GM21737 (cell line): Measurements from ENCODE around the gene PLCB4.

Experiments used
- ATAC-seq: cut with Tn5 transposase; IDR thresholded peaks from one replicate; pipeline ENCODE4 v1.9.1; 2021; ENCODE audit warnings: mild to moderate bottlenecking, moderate library complexity; ENCODE audit not compliant: unreplicated experiment

The PLCB4 gene

DNA sequence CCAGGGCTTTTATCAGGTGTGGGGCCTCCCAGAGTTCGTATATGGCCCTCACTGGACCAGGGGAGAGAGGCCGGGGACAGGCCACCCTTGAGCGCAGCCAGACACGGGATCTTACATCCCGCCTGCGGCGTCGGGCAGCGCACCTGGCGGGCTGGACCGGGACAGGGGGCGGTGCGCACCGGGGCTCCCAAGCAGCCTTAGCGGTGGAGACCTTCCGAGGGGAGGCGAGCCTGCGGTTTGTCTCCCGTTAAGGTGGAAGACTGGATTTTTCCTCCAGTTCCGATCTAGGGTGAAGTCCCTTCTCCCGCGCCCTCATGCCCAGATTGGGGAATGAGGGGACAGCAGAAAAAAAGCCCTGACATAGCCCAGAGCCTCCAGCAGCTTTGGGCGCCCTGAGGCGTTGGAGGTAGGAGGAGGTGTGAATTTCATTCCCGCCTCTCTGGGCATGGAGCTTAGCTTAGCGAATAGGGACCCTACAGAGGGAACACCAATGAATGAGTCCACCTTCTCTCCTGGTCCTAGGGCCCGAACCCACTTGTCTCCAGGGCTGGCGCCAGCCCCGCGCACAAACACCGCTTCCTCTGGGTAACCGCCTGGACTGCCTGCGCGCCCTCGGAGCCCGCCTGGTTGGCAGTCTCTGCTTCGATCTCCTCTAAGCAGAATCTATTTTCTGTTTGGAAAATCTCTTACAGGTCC is 438.8 kb downstream of the PLCB4 start:
- ATAC-seq: no peak

DNA sequence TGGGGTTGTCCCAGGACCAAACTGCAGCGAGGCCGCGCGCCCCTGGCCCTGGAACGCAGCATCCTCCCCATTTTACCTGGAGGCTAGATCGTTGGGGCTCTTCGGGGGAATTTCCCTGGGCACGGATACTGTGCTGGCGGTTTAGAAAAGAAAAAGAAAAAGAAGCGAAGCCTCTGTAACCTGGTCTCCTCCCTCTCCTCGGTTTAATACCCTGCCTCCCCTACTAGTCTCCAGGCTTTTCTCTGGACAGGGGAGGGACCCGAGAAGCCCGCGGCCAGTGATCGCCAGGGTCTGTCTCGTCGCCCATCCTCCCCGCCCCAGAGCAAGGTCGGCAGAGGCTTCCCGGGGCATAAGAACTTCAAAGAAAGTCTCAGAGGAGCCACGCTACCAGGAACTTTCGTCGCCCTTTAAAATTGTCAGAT is 439.4 kb downstream of the PLCB4 start:
- ATAC-seq: no peak

DNA sequence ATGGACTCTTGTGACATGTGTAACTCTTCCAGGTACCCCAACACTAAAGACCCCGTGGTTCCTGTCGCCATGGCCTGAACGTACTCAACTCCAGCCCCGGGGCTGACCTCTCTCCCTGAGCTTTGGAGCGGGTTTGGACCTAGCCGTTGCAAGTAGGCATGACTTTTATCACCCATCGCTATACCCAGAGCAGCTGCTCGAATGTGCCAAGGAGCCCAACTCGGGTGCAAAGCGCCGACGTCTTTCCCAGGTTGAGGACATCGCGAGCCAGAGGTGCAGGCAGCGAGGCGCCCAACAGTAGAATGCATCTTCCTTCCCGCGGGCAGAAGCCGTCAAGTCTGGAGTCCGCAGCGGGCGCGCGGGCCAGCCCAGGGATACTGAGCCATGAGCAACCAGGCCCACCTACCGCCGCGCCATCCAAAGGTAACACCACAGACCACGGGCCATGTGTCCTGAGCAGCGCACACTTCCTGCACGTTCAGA is 439.9 kb downstream of the PLCB4 start:
- no peak for ATAC-seq

DNA sequence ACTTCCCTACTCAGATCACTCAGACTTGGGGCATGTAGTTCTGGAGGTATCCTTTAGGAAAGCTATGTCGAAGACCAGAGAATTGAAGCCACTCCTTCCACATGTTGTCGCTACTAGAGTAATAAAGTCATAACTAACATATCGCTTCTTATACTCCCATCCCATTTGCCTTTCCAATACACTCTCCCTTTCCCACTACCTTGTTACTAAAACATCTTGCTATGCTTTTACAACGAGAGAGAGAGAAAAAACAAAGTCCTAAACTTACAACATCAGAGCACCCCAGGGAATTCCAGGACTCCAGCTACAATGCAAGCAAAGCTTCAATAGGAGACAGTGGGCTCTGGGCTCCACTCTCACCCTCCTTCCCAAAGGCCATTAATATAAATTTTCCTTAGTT is 440.4 kb downstream of the PLCB4 start:
- ATAC-seq: no peak

GRCh38 chr20:9510911-9511310 is 442.0 kb downstream of the PLCB4 start:
- ATAC-seq: no peak

DNA sequence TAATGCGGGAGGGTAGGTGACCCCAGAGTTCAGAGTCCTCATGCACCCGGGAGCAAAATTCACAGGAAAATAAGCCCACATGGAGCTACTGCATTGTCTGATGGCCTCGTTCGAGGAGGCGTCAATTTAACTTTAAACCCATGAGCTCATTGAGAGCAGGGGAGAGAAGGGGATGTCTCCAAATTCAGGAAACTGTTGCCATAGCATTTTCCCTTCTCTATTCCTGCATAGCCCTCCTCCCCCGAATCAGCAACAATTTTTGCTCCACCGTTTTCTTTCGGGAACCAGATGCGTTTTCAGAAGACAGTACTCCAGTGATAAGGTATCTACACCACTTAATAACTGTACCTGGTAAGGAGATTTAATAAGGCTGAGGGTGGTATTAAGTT is 445.2 kb downstream of the PLCB4 start:
- no peak for ATAC-seq

DNA sequence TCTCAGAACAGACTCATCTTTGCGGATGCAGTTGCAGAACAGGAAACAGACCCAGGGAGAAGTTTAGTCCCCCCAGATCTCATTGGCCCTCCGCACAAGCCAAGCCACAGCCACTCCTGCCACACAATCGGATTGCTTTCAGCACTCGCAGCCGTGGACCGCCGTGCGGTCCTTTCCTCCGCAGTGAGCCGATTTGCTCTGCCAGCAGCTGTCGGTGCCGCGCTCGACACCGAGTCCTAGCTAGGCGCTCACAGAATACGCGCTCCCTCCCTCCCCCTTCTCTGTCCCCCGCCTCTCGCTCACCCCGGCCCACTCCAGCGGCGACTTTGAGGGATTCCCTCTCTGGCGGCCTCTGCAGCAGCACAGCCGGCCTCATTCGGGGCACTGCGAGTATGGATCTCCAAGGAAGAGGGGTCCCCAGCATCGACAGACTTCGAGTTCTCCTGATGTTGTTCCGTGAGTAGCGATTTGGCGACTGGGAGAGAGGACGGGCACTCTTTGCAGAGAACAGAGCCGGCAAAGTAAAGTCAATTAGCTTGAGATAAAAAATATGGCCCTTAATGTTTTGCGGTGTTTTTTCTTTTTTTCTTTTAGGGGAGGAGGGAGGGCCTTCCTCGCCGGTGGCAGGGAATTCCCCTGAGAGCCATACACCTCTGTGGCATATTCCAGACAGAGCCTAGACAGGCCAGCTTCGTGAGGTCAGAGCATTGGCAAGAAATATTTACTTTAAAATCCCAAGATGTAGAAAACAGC is 445.8 kb downstream of the PLCB4 start, which contains the start of gene LAMP5:
LAMP5 (plus strand) TSS at position 130 of the 753 bp plus-strand sequence; CDS start at position 393, 263 bp downstream.
- ATAC-seq: no peak

- ATAC-seq: no peak
These were observed 446.3 kb downstream of the PLCB4 start for GRCh38 chr20:9515214-9515585.

DNA sequence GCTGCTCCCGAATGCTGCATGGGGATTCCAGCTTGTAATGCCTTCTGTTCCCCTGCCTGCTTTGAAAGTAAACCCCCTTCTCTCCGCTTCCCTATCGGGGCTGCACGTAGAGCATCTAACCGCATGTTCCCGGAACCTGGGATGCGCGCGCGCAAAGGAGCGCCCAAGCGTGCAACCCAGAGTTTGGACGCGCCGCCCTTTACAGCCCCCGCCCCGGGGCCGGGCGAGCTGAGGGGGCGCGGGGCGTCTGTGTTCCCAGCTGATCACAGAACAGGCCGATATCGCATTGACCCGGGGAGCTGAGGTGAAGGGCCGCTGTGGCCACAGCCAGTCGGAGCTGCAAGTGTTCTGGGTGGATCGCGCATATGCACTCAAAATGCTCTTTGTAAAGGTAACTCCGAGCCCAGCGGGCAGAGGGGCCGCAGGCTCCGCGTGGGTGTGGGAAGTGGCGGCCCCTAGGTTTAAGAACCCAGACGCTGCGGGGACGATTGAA is 446.9 kb downstream of the PLCB4 start:
- no peak for ATAC-seq

DNA sequence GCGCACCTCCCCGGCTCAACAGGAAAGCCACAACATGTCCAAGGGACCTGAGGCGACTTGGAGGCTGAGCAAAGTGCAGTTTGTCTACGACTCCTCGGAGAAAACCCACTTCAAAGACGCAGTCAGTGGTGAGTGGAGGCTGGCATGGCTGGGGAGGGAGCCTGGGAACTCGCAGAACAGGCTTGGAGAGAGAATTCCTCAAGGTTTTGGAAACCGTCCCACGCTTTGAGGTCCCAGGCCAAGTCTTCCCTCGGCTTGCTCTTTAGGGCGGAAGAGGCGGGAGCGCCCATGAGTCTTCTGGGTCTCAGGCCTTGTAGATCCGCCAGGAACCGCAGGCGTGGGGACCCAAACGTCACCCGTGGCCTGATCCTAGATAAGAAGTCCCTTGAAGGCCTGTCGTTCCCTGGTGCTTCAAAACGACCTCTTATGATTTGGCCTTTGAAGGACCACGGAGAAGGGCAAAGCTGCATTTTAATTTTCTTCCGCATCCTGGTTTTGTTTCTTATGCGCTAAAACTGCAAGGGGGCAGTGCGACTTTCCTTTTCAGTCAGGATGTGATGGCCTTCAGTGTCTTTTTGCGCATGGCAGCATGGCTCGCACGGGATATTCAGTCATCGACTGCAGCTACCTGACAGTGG is 447.5 kb downstream of the PLCB4 start:
- no peak for ATAC-seq

GRCh38 chr20:9517297-9518162 is 448.6 kb downstream of the PLCB4 start:
- ATAC-seq: no peak

- no peak for ATAC-seq
These were observed 449.8 kb downstream of the PLCB4 start for GRCh38 chr20:9518576-9519175.

DNA sequence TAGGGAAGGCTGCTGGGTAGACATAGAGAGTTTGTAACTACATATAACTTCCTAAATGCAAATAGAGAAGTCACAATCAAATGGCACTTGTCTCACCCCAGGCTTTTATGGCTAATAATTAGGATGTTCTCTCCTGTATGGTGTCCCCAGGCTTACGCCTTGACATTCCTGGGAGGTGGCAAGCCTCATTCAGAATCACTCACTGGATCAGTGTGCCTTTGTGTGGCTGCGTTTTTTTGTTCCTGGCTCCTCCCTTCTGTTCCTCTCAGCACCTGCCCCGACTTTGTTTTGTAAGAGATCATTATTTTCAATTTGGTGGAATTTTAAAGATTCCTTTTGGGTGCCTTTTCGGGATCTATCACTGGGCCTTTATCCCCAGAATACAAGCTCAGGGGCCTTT is 451.2 kb downstream of the PLCB4 start:
- ATAC-seq: no peak

DNA sequence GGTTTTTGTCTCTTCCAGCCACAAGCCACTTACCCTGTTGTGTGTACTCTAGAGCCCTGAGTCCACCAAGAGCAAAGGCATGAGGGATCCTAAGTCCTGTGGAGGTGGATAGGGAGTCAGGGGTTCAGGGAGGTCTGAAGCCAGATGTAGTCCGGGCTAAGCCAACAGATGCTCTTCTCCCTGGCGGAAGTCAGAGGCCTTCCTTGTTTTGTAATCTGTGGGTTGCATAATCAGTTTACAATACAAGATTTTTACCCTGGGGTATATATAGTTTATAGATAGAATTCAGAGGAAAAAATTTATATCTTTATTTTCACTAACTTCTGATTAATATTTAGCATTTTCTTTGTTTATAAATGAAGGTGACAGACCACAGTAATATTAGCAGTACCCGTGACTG is 454.7 kb downstream of the PLCB4 start:
- ATAC-seq: no peak
